Measurements from ENCODE around the gene ERAP2. TPM values are rescaled to one million over a fixed set of nuclear protein-coding genes. Genes with fewer than 3 reads are reported as not detected.

Gene ERAP2
- total and polyA plus RNA-seq, 2 of the 13 experiments (the other 11 are each of a cell fraction or from before 2014, with no cell fraction given), result 12.8 to 16.6 TPM

DNA sequence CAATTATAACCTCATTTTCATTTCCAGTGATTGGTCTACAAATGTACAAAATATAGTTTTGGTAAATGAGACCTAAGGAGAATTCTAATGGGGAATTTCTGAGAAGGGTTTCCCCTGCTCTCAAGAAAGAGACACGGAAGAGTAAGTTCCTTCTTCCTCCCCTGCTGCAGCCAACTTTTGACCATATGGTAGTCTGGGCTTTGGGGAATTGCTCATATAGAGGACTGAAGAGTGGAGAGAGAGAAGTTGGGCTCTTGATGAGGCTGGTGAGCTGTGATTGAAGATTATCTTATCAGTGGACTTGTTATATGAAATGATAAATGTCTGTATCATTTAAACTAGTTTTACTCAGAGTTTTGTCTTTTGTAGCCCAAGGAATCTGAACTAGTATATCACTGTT lies 55.3 kb downstream of the ERAP2 start:
- Histone ChIP-seq H4K20me1 (ENCODE audit: insufficient read depth, low read length) (no peaks in the 10 kb centered on the region), H3K4me3 (replicated peaks in 1 of 3; ENCODE audit: insufficient read depth in 1 of 3, low read depth in 2 of 3, low read length in 3 of 3) (no peak overlapping the region), H2AFZ (ENCODE audit: low read length) (no peak overlapping the region), H3K27ac (ENCODE audit: extremely low read length, insufficient read depth, low read length) (no peak overlapping the region), H3K27me3 (ENCODE audit: control insufficient read depth in 1 of 2, insufficient read depth in 2 of 2, low read length in 2 of 2) (no peaks in the 10 kb centered on the region), H3K9ac (ENCODE audit: insufficient read depth, low read depth, low read length) (no peak overlapping the region), H3K9me3 (ENCODE audit: low read length) (no peaks in the 10 kb centered on the region), H3K4me1 (ENCODE audit: insufficient read depth, low read length) (peaks cover 12% of the 10 kb centered on the region), H3K4me2 (ENCODE audit: low read depth, low read length) (no peak overlapping the region), H3K79me2 (ENCODE audit: insufficient read depth, low read length) (no peaks in the 10 kb centered on the region), H3K36me3 (replicated peaks in 1 of 2; ENCODE audit: control insufficient read depth in 1 of 2, insufficient read depth in 2 of 2, low read length in 2 of 2) (no peaks in the 10 kb centered on the region)
- ChIA-PET POLR2A (no interaction called here), CTCF (ENCODE audit: low intra/inter-chr PET ratio, low total read pairs) (no interaction called here)
- BruUV-seq (replicated peaks), result no TSS peak
- ATAC-seq (no peak), DNase-seq (ENCODE audit: low spot score) (no peak), FAIRE-seq (no peak)
- intact Hi-C loops (cut with micrococcal nuclease; ENCODE audit: unreplicated experiment), result no loop called here
- in situ Hi-C loops (cut with HindIII; ENCODE audit: extremely low pct_ligation_motif_present, low pct_unique_long_range_greater_than_20kb), result no loop called here
- TF ChIP-seq ZNF737 (CRISPR knock-in tag; IDR thresholded peaks at IDR 0.05; ENCODE audit: borderline replicate concordance) (no peak), FOXC1 (CRISPR knock-in tag; IDR thresholded peaks at IDR 0.05; ENCODE audit: borderline replicate concordance) (no peak), KDM3A (CRISPR knock-in tag; IDR thresholded peaks at IDR 0.05; ENCODE audit: low read depth) (no peak), NFRKB (IDR thresholded peaks at IDR 0.05) (no peak), ZNF20 (CRISPR knock-in tag; IDR thresholded peaks at IDR 0.05) (no peak), TBX3 (IDR thresholded peaks at IDR 0.05; ENCODE audit: borderline replicate concordance) (no peak), ATF6 (CRISPR knock-in tag; conservative IDR thresholded peaks at IDR 0.05) (no peak), ZNF468 (CRISPR knock-in tag; IDR thresholded peaks at IDR 0.05) (no peak), MAFF (IDR thresholded peaks at IDR 0.05; ENCODE audit: low read depth, low read length) (no peak), CBX2 (IDR thresholded peaks at IDR 0.05; ENCODE audit: low read depth, low read length) (no peak), CBX2 (CRISPR knock-in tag; IDR thresholded peaks at IDR 0.05; ENCODE audit: low read depth) (no peak), CREBL2 (CRISPR knock-in tag; IDR thresholded peaks at IDR 0.05; ENCODE audit: borderline replicate concordance) (no peak)
- TF ChIP-seq, protein P1, sequence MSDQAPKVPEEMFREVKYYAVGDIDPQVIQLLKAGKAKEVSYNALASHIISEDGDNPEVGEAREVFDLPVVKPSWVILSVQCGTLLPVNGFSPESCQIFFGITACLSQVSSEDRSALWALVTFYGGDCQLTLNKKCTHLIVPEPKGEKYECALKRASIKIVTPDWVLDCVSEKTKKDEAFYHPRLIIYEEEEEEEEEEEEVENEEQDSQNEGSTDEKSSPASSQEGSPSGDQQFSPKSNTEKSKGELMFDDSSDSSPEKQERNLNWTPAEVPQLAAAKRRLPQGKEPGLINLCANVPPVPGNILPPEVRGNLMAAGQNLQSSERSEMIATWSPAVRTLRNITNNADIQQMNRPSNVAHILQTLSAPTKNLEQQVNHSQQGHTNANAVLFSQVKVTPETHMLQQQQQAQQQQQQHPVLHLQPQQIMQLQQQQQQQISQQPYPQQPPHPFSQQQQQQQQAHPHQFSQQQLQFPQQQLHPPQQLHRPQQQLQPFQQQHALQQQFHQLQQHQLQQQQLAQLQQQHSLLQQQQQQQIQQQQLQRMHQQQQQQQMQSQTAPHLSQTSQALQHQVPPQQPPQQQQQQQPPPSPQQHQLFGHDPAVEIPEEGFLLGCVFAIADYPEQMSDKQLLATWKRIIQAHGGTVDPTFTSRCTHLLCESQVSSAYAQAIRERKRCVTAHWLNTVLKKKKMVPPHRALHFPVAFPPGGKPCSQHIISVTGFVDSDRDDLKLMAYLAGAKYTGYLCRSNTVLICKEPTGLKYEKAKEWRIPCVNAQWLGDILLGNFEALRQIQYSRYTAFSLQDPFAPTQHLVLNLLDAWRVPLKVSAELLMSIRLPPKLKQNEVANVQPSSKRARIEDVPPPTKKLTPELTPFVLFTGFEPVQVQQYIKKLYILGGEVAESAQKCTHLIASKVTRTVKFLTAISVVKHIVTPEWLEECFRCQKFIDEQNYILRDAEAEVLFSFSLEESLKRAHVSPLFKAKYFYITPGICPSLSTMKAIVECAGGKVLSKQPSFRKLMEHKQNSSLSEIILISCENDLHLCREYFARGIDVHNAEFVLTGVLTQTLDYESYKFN (CRISPR knock-in tag; conservative IDR thresholded peaks at IDR 0.05), result no peak
- 100% methylated on average over 1 of the region's 1 CpG for WGBS (ENCODE audit: low lambda C conversion rate)

All from HepG2 (cell line).